ENCODE data around the gene CBLC.

DNA sequence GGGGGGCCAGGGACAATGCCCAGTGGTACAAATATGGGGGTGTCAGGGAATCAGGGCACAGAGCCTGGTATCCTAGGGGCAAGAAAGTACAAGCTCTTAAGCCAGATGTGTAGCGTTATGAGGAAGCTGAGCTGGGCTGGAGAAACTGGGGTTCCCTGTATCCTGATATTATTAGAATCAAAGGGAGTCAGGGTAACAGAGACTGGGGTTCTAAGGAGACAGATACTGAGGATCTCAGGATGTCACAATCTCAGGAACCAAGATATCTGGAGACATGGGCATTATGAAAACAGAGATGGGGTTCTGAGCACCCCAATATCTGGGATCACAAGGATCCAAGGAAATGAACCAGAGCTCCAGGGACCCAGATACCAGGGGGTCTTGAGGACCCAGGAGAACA, 28.4 kb upstream of the CBLC start:
- no peak for TF ChIP-seq CTCF (IDR thresholded peaks at IDR 0.05)
- TF ChIP-seq POLR2A (IDR thresholded peaks at IDR 0.05): no peak
